ENCODE results near the gene SEMA3D.
"Not testable (repeated sequence)": the region's sequence is repeated elsewhere in the genome, so short reads cannot be mapped to it uniquely, and the experiment has no call there.

The SEMA3D gene

GRCh38 chr7:85004402-85004801 lies 182.5 kb downstream of the SEMA3D start:
- H3K36me3 ChIP-seq (ENCODE audit: insufficient read depth, low read length) = no peaks in the 10 kb centered on the region
- H3K4me1 ChIP-seq (ENCODE audit: insufficient read depth, low read length) = peaks cover 9% of the 10 kb centered on the region
- H3K9me3 ChIP-seq (ENCODE audit: low read length) = no peaks in the 10 kb centered on the region
- no peaks in the 10 kb centered on the region for H3K27me3 ChIP-seq (ENCODE audit: control insufficient read depth in 1 of 2, insufficient read depth in 2 of 2, low read length in 2 of 2)
- H3K9ac ChIP-seq (ENCODE audit: low read length) = no peak overlapping the region
- H3K27ac ChIP-seq (ENCODE audit: low read depth, low read length) = no peak overlapping the region
- H3K4me3 ChIP-seq (ENCODE audit: low read depth in 1 of 2, low read length in 2 of 2) = no peak overlapping the region

DNA sequence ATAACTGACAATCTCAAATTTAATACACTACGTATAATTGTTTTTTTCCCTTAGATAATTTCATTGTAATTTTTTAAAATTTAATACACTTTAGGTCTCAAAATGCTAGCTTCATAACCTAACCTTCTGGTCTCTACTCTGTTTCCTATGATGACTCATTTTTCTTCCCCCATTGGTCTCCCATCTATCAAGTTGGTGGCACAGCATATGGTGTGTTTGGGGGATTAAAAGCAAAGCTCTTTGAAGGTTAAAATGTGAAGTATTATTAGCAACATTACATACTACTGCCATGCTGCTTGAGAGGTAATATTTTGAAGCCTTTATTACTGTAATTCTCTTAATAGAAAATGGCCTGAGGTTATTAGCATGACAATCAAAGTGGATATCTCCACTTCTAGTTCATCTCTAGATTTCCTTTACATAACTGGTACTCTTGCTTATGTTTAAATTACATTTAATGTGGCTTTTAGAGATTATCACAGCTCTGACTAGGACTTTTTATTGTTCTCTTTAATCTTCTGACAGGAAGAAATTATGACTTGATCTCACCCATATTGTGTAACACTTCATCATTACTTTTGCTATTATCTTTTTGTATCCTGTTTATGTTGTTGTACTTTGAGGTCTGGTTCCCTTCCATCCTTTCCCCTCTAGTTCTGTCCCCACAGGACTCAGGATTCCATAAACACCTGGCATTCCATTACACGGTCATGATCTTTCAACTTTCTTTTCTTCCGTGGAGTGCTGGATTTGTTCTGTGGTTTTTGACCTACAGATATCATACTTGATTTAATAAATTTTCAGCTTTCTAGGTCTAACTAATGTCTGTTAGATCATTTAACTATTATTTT lies 185.1 kb downstream of the SEMA3D start:
- H3K36me3 ChIP-seq (ENCODE audit: insufficient read depth, low read length) = no peaks in the 10 kb centered on the region
- no peak overlapping the region for H3K27ac ChIP-seq (ENCODE audit: low read depth, low read length)
- H3K9ac ChIP-seq (ENCODE audit: low read length) = no peak overlapping the region

GRCh38 chr7:85000735-85001350 lies 186.0 kb downstream of the SEMA3D start:
- H3K27me3 ChIP-seq (ENCODE audit: control insufficient read depth in 1 of 2, insufficient read depth in 2 of 2, low read length in 2 of 2) = no peaks in the 10 kb centered on the region
- no peak overlapping the region for H3K4me3 ChIP-seq (ENCODE audit: low read depth in 1 of 2, low read length in 2 of 2)
- no peak overlapping the region for H3K9ac ChIP-seq (ENCODE audit: low read length)
- no peaks in the 10 kb centered on the region for H3K9me3 ChIP-seq (ENCODE audit: low read length)
- no peaks in the 10 kb centered on the region for H3K36me3 ChIP-seq (ENCODE audit: insufficient read depth, low read length)
- H3K4me1 ChIP-seq (ENCODE audit: insufficient read depth, low read length) = peaks cover 9% of the 10 kb centered on the region
- no peak overlapping the region for H3K27ac ChIP-seq (ENCODE audit: low read depth, low read length)

More for the DNA sequence above, 185.1 kb downstream of the SEMA3D start:
- Histone ChIP-seq H3K4me3 (ENCODE audit: low read depth in 1 of 2, low read length in 2 of 2) (no peak overlapping the region), H3K4me1 (ENCODE audit: insufficient read depth, low read length) (peaks cover 9% of the 10 kb centered on the region), H3K27me3 (ENCODE audit: control insufficient read depth in 1 of 2, insufficient read depth in 2 of 2, low read length in 2 of 2) (no peaks in the 10 kb centered on the region), H3K9me3 (ENCODE audit: low read length) (no peaks in the 10 kb centered on the region)

DNA sequence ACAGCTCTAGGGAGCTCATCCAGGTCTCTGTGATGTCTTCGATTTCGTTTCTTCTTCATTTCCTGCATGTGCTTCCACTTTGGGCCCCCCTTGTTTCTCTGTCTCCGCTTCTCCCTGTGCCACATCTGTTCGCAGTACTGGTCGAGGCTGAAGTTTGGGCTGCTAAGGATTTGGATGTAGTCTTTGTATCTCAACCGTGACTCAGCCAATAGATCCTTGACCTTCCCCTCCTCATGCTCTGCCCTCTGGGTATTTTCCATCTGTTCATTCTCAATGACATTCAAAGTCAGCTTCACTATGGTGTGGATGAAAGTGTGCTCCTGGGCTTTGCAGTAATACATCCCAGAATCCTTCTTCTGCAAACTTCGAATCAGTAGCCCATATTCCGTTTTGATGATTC lies 187.4 kb downstream of the SEMA3D start:
- Histone ChIP-seq H3K4me1 (ENCODE audit: insufficient read depth, low read length) (peaks cover 9% of the 10 kb centered on the region), H3K27me3 (ENCODE audit: control insufficient read depth in 1 of 2, insufficient read depth in 2 of 2, low read length in 2 of 2) (no peaks in the 10 kb centered on the region), H3K9ac (ENCODE audit: low read length) (no peak overlapping the region), H3K27ac (ENCODE audit: low read depth, low read length) (no peak overlapping the region), H3K4me3 (ENCODE audit: low read depth in 1 of 2, low read length in 2 of 2) (no peak overlapping the region), H3K36me3 (ENCODE audit: insufficient read depth, low read length) (no peaks in the 10 kb centered on the region), H3K9me3 (ENCODE audit: low read length) (no peaks in the 10 kb centered on the region)

DNA sequence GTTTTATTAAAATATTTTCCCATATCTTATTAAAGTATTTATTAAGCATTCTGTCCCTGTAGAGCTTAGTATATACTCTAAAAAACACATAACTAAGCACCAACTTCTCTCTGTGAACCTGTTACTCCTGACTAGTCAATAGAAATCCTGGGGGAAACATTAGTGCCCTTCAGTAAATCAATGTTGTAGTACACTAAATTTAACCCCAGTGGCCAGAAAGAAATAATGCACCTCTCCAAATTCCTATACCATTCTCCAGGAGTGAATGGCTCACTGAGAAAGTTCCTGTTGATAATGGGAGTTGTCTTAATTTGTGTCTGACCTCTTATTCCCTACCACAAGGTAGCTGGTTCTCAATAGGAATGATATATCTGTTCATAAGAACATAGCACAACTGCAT lies 188.2 kb downstream of the SEMA3D start:
- H3K9ac ChIP-seq (ENCODE audit: low read length) = no peak overlapping the region
- H3K4me3 ChIP-seq (ENCODE audit: low read depth in 1 of 2, low read length in 2 of 2) = no peak overlapping the region
- no peaks in the 10 kb centered on the region for H3K36me3 ChIP-seq (ENCODE audit: insufficient read depth, low read length)
- no peaks in the 10 kb centered on the region for H3K27me3 ChIP-seq (ENCODE audit: control insufficient read depth in 1 of 2, insufficient read depth in 2 of 2, low read length in 2 of 2)
- no peaks in the 10 kb centered on the region for H3K9me3 ChIP-seq (ENCODE audit: low read length)
- no peak overlapping the region for H3K27ac ChIP-seq (ENCODE audit: low read depth, low read length)
- peaks cover 9% of the 10 kb centered on the region for H3K4me1 ChIP-seq (ENCODE audit: insufficient read depth, low read length)

GRCh38 chr7:84997626-84998025 lies 189.2 kb downstream of the SEMA3D start:
- Histone ChIP-seq H3K9ac (ENCODE audit: low read length) (no peak overlapping the region), H3K27me3 (ENCODE audit: control insufficient read depth in 1 of 2, insufficient read depth in 2 of 2, low read length in 2 of 2) (no peaks in the 10 kb centered on the region), H3K9me3 (ENCODE audit: low read length) (no peaks in the 10 kb centered on the region), H3K4me3 (ENCODE audit: low read depth in 1 of 2, low read length in 2 of 2) (no peak overlapping the region), H3K27ac (ENCODE audit: low read depth, low read length) (no peak overlapping the region), H3K4me1 (ENCODE audit: insufficient read depth, low read length) (peaks cover 8% of the 10 kb centered on the region), H3K36me3 (ENCODE audit: insufficient read depth, low read length) (no peaks in the 10 kb centered on the region)

- not testable (repeated sequence) for H3K4me3 ChIP-seq (ENCODE audit: low read depth in 1 of 2, low read length in 2 of 2); H3K9ac ChIP-seq (ENCODE audit: low read length)
Observed at GRCh38 chr7:84992954-84993353, 193.9 kb downstream of the SEMA3D start.

GRCh38 chr7:84985073-84985784 lies 201.6 kb downstream of the SEMA3D start:
- H3K9ac ChIP-seq (ENCODE audit: low read length) = no peak overlapping the region

More at GRCh38 chr7:84992954-84993353, 193.9 kb downstream of the SEMA3D start:
- H3K9me3 ChIP-seq (ENCODE audit: low read length); H3K27me3 ChIP-seq (ENCODE audit: control insufficient read depth in 1 of 2, insufficient read depth in 2 of 2, low read length in 2 of 2); H3K4me1 ChIP-seq (ENCODE audit: insufficient read depth, low read length); H3K36me3 ChIP-seq (ENCODE audit: insufficient read depth, low read length); H3K27ac ChIP-seq (ENCODE audit: low read depth, low read length): not testable (repeated sequence)

DNA sequence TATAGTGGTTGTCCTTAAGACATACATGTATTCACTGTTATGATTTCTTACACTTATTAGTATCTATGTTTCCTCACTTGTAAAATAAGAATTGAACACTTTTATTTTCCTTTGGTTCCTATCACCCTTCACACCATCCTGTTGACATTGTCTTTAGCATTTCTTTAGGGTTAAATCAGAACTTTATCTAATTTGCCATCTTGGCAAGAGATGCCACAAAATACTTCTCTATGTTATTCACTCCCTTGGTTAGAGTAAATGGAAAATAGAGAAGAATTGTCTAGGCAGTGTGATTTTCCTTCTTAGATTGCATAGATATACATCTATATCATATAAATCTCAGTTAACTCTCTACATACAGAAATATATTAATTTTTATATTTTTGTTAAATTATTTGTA lies 204.7 kb downstream of the SEMA3D start:
- Histone ChIP-seq H3K9ac (ENCODE audit: low read length) (no peak overlapping the region), H3K4me1 (ENCODE audit: insufficient read depth, low read length) (peaks cover 6% of the 10 kb centered on the region), H3K27ac (ENCODE audit: low read depth, low read length) (no peak overlapping the region), H3K4me3 (ENCODE audit: low read depth in 1 of 2, low read length in 2 of 2) (no peak overlapping the region), H3K9me3 (ENCODE audit: low read length) (no peaks in the 10 kb centered on the region), H3K36me3 (ENCODE audit: insufficient read depth, low read length) (no peaks in the 10 kb centered on the region), H3K27me3 (ENCODE audit: control insufficient read depth in 1 of 2, insufficient read depth in 2 of 2, low read length in 2 of 2) (no peaks in the 10 kb centered on the region)

More at GRCh38 chr7:84985073-84985784, 201.6 kb downstream of the SEMA3D start:
- H3K27ac ChIP-seq (ENCODE audit: low read depth, low read length) = no peak overlapping the region
- no peaks in the 10 kb centered on the region for H3K9me3 ChIP-seq (ENCODE audit: low read length)
- H3K27me3 ChIP-seq (ENCODE audit: control insufficient read depth in 1 of 2, insufficient read depth in 2 of 2, low read length in 2 of 2) = no peaks in the 10 kb centered on the region
- H3K4me1 ChIP-seq (ENCODE audit: insufficient read depth, low read length) = peaks cover 6% of the 10 kb centered on the region
- H3K4me3 ChIP-seq (ENCODE audit: low read depth in 1 of 2, low read length in 2 of 2) = no peak overlapping the region
- no peaks in the 10 kb centered on the region for H3K36me3 ChIP-seq (ENCODE audit: insufficient read depth, low read length)

GRCh38 chr7:84981055-84981976 lies 205.5 kb downstream of the SEMA3D start:
- Histone ChIP-seq H3K36me3 (ENCODE audit: insufficient read depth, low read length) (no peaks in the 10 kb centered on the region), H3K4me3 (ENCODE audit: low read depth in 1 of 2, low read length in 2 of 2) (no peak overlapping the region), H3K9me3 (ENCODE audit: low read length) (no peaks in the 10 kb centered on the region), H3K9ac (ENCODE audit: low read length) (no peak overlapping the region), H3K4me1 (ENCODE audit: insufficient read depth, low read length) (peaks cover 4% of the 10 kb centered on the region), H3K27me3 (ENCODE audit: control insufficient read depth in 1 of 2, insufficient read depth in 2 of 2, low read length in 2 of 2) (no peaks in the 10 kb centered on the region), H3K27ac (ENCODE audit: low read depth, low read length) (no peak overlapping the region)
